Measurements from ENCODE around the gene ORC5.

DNA sequence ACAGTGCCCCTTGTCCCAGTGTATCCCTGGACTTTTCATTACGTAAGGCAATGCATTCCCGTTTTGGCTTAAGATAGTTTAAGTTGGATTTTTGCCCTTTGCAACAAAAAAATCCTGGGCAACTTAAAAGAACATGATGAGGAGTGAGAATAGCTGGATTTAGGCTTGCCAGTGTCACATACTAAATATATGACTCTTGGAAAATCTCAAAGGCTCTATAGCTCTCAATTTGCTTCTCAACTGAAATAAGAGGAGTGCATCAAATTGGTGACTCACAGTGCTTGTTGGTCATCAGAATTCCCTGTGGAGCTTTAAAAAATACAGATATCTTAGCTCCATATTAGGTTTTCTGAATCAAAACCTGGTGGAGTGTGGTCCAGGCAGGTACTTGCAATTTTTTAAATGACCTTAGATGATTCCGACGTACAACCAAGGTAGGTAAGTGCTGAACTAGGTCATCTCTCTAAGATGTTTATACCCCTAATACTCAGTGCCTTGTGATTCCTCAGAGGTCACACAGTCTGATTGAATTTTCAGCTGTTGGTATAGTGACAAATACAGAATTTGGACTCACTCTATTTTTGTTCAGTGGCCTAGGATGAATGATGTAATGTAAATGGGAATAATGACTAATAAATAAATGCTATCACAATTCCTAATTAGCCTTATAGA is 33.9 kb upstream of the ORC5 start:
- TF ChIP-seq, protein P1, sequence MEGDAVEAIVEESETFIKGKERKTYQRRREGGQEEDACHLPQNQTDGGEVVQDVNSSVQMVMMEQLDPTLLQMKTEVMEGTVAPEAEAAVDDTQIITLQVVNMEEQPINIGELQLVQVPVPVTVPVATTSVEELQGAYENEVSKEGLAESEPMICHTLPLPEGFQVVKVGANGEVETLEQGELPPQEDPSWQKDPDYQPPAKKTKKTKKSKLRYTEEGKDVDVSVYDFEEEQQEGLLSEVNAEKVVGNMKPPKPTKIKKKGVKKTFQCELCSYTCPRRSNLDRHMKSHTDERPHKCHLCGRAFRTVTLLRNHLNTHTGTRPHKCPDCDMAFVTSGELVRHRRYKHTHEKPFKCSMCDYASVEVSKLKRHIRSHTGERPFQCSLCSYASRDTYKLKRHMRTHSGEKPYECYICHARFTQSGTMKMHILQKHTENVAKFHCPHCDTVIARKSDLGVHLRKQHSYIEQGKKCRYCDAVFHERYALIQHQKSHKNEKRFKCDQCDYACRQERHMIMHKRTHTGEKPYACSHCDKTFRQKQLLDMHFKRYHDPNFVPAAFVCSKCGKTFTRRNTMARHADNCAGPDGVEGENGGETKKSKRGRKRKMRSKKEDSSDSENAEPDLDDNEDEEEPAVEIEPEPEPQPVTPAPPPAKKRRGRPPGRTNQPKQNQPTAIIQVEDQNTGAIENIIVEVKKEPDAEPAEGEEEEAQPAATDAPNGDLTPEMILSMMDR (IDR thresholded peaks at IDR 0.05), result no peak
- TF ChIP-seq POLR2A (IDR thresholded peaks at IDR 0.05), result no peak

All from esophagus squamous epithelium (tissue), 4 donors.